Stimulated activated naive B cell treated with anti-CD40 and anti-IgM and Interleukin-4, amounts not matched to agents 10 μg/mL and 1 μg/mL and 100 μg/mL, for 72 hours (primary cell): ENCODE measurements around the gene PRRT4.

Experiments
- ATAC-seq, 2 donors: fragments of 150-1000 bp; cut with Tn5 transposase; replicated peaks; 2 replicates each; pipeline ENCODE4 v1.10.0; 2021; ENCODE audit warnings: moderate library complexity in 1 of 2
- DNase-seq: peaks from one replicate; pipeline ENCODE4 v3.0.0; 2021
- H3K27ac Mint-ChIP-seq: one replicate; pipeline ENCODE4 v1.8.0; 2022; ENCODE audit warnings: mild to moderate bottlenecking, mixed read lengths
- H3K27me3 Mint-ChIP-seq, 2 donors: one replicate each; pipeline ENCODE4 v1.8.0; 2022; ENCODE audit warnings: mixed read lengths in 2 of 2
- H3K36me3 Mint-ChIP-seq, 2 donors: one replicate each; pipeline ENCODE4 v1.8.0; 2022; ENCODE audit warnings: mixed read lengths in 2 of 2, mild to moderate bottlenecking in 1 of 2
- H3K4me1 Mint-ChIP-seq, 2 donors: one replicate each; pipeline ENCODE4 v1.8.0; 2022; ENCODE audit warnings: mixed read lengths in 2 of 2, mild to moderate bottlenecking in 1 of 2
- H3K4me3 Mint-ChIP-seq, 2 donors: one replicate each; pipeline ENCODE4 v1.8.0; 2022; ENCODE audit warnings: mild to moderate bottlenecking in 2 of 2, mixed read lengths in 2 of 2, moderate library complexity in 1 of 2
- H3K9me3 Mint-ChIP-seq, 2 donors: one replicate each; pipeline ENCODE4 v1.8.0; 2022; ENCODE audit warnings: mixed read lengths in 2 of 2, mild to moderate bottlenecking in 1 of 2

PRRT4 gene

GRCh38 chr7:128323040-128323439 lies 38.5 kb downstream of the PRRT4 start:
- no peaks in the 10 kb centered on the region for H3K27me3 Mint-ChIP-seq
- peaks cover 47 to 67% of the 10 kb centered on the region in 2 donors for H3K36me3 Mint-ChIP-seq
- H3K9me3 Mint-ChIP-seq, result no peaks in the 10 kb centered on the region
- no peak overlapping the region for H3K4me3 Mint-ChIP-seq
- H3K27ac Mint-ChIP-seq, result no peak overlapping the region
- ATAC-seq, result no peak
- peaks cover 0 to 5% of the 10 kb centered on the region in 2 donors for H3K4me1 Mint-ChIP-seq
- no peak for DNase-seq

GRCh38 chr7:128322040-128322643 lies 39.3 kb downstream of the PRRT4 start:
- Mint-ChIP-seq H3K9me3 (no peaks in the 10 kb centered on the region), H3K36me3 (peaks cover 56 to 72% of the 10 kb centered on the region in 2 donors), H3K4me3 (no peak overlapping the region), H3K27ac (no peak overlapping the region), H3K4me1 (peaks cover 0 to 5% of the 10 kb centered on the region in 2 donors), H3K27me3 (no peaks in the 10 kb centered on the region)
- DNase-seq (no peak), ATAC-seq (peak; percentile 43 to 50)

GRCh38 chr7:128321044-128321422 lies 40.5 kb downstream of the PRRT4 start:
- peaks cover 59 to 77% of the 10 kb centered on the region in 2 donors for H3K36me3 Mint-ChIP-seq
- peaks cover 0 to 5% of the 10 kb centered on the region in 2 donors for H3K4me1 Mint-ChIP-seq
- no peak for ATAC-seq
- H3K27ac Mint-ChIP-seq, result no peak overlapping the region
- no peaks in the 10 kb centered on the region for H3K27me3 Mint-ChIP-seq
- no peak for DNase-seq
- H3K4me3 Mint-ChIP-seq, result no peak overlapping the region
- H3K9me3 Mint-ChIP-seq, result no peaks in the 10 kb centered on the region

- no peaks in the 10 kb centered on the region for H3K27me3 Mint-ChIP-seq
- H3K36me3 Mint-ChIP-seq, result peaks cover 59 to 78% of the 10 kb centered on the region in 2 donors
- H3K4me1 Mint-ChIP-seq, result peaks cover 0 to 5% of the 10 kb centered on the region in 2 donors
- H3K4me3 Mint-ChIP-seq, result no peak overlapping the region
- no peaks in the 10 kb centered on the region for H3K9me3 Mint-ChIP-seq
- no peak overlapping the region for H3K27ac Mint-ChIP-seq
- DNase-seq (no peak), ATAC-seq (no peak)
Observed at GRCh38 chr7:128318691-128319090, 42.8 kb downstream of the PRRT4 start.

GRCh38 chr7:128311013-128311412 lies 50.5 kb downstream of the PRRT4 start:
- Mint-ChIP-seq H3K9me3 (no peaks in the 10 kb centered on the region), H3K27ac (no peak overlapping the region), H3K36me3 (peaks cover 44 to 76% of the 10 kb centered on the region in 2 donors), H3K27me3 (no peaks in the 10 kb centered on the region), H3K4me3 (no peak overlapping the region), H3K4me1 (no peaks in the 10 kb centered on the region)
- no peak for DNase-seq
- ATAC-seq, result no peak

GRCh38 chr7:128310499-128310898 lies 51.0 kb downstream of the PRRT4 start:
- Mint-ChIP-seq H3K36me3 (peaks cover 45 to 76% of the 10 kb centered on the region in 2 donors), H3K27ac (no peak overlapping the region), H3K27me3 (no peaks in the 10 kb centered on the region), H3K4me1 (no peaks in the 10 kb centered on the region), H3K9me3 (no peaks in the 10 kb centered on the region), H3K4me3 (no peak overlapping the region)
- ATAC-seq (no peak), DNase-seq (no peak)

- no peak overlapping the region for H3K4me3 Mint-ChIP-seq
- H3K27ac Mint-ChIP-seq, result no peak overlapping the region
- H3K4me1 Mint-ChIP-seq, result no peaks in the 10 kb centered on the region
- H3K9me3 Mint-ChIP-seq, result no peaks in the 10 kb centered on the region
- no peaks in the 10 kb centered on the region for H3K27me3 Mint-ChIP-seq
- DNase-seq (no peak), ATAC-seq (no peak)
- peaks cover 42 to 78% of the 10 kb centered on the region in 2 donors for H3K36me3 Mint-ChIP-seq
Observed at GRCh38 chr7:128309976-128310375, 51.5 kb downstream of the PRRT4 start.

GRCh38 chr7:128309124-128309523 lies 52.4 kb downstream of the PRRT4 start:
- peaks cover 37 to 71% of the 10 kb centered on the region in 2 donors for H3K36me3 Mint-ChIP-seq
- no peaks in the 10 kb centered on the region for H3K4me1 Mint-ChIP-seq
- DNase-seq (no peak), ATAC-seq (no peak)
- no peak overlapping the region for H3K4me3 Mint-ChIP-seq
- H3K27ac Mint-ChIP-seq, result no peak overlapping the region
- no peaks in the 10 kb centered on the region for H3K27me3 Mint-ChIP-seq
- H3K9me3 Mint-ChIP-seq, result no peaks in the 10 kb centered on the region

- peaks cover 0 to 7% of the 10 kb centered on the region in 2 donors for H3K4me1 Mint-ChIP-seq
- no peaks in the 10 kb centered on the region for H3K9me3 Mint-ChIP-seq
- H3K27me3 Mint-ChIP-seq, result no peaks in the 10 kb centered on the region
- H3K27ac Mint-ChIP-seq, result no peak overlapping the region
- DNase-seq (no peak), ATAC-seq (no peak)
- no peak overlapping the region for H3K4me3 Mint-ChIP-seq
- peaks cover 38 to 65% of the 10 kb centered on the region in 2 donors for H3K36me3 Mint-ChIP-seq
Observed at GRCh38 chr7:128307061-128307460, 54.4 kb downstream of the PRRT4 start.

GRCh38 chr7:128304212-128304611 lies 57.3 kb downstream of the PRRT4 start:
- Mint-ChIP-seq H3K9me3 (no peaks in the 10 kb centered on the region), H3K27ac (no peak overlapping the region), H3K4me1 (peaks cover 0 to 7% of the 10 kb centered on the region in 2 donors), H3K27me3 (no peaks in the 10 kb centered on the region), H3K36me3 (peaks cover 41 to 61% of the 10 kb centered on the region in 2 donors), H3K4me3 (no peak overlapping the region)
- no peak for DNase-seq
- ATAC-seq, result no peak

GRCh38 chr7:128303643-128304042 lies 57.8 kb downstream of the PRRT4 start:
- Mint-ChIP-seq H3K36me3 (peaks cover 38 to 57% of the 10 kb centered on the region in 2 donors), H3K27me3 (no peaks in the 10 kb centered on the region), H3K4me3 (peak overlapping the region in 1 of 2 donors; percentile 57), H3K27ac (peak overlapping the region; percentile 14), H3K9me3 (no peaks in the 10 kb centered on the region), H3K4me1 (peaks cover 0 to 7% of the 10 kb centered on the region in 2 donors)
- DNase-seq, result no peak
- ATAC-seq, result peak; percentile 42 to 89

GRCh38 chr7:128303133-128303532 lies 58.4 kb downstream of the PRRT4 start:
- Mint-ChIP-seq H3K4me1 (peaks cover 1 to 10% of the 10 kb centered on the region in 2 donors), H3K27me3 (no peaks in the 10 kb centered on the region), H3K9me3 (peaks cover 0 to 1% of the 10 kb centered on the region in 2 donors), H3K4me3 (no peak overlapping the region), H3K27ac (no peak overlapping the region), H3K36me3 (peaks cover 36 to 54% of the 10 kb centered on the region in 2 donors)
- DNase-seq (no peak), ATAC-seq (peak in 1 of 2 donors; percentile 83)

- DNase-seq (no peak), ATAC-seq (no peak)
- Mint-ChIP-seq H3K4me3 (no peak overlapping the region), H3K27me3 (no peaks in the 10 kb centered on the region), H3K4me1 (peaks cover 2 to 12% of the 10 kb centered on the region in 2 donors), H3K9me3 (peaks cover 0 to 2% of the 10 kb centered on the region in 2 donors), H3K36me3 (peaks cover 36 to 51% of the 10 kb centered on the region in 2 donors), H3K27ac (no peak overlapping the region)
Observed at GRCh38 chr7:128302139-128302538, 59.4 kb downstream of the PRRT4 start.
